ENCODE measurements around the gene DCPS. TPM values are rescaled to one million over a fixed set of nuclear protein-coding genes. Genes with fewer than 3 reads are reported as not detected.

The DCPS gene
- total and polyA plus RNA-seq, 7 donors = 7.6 to 30.0 (median 9.7) TPM

DNA sequence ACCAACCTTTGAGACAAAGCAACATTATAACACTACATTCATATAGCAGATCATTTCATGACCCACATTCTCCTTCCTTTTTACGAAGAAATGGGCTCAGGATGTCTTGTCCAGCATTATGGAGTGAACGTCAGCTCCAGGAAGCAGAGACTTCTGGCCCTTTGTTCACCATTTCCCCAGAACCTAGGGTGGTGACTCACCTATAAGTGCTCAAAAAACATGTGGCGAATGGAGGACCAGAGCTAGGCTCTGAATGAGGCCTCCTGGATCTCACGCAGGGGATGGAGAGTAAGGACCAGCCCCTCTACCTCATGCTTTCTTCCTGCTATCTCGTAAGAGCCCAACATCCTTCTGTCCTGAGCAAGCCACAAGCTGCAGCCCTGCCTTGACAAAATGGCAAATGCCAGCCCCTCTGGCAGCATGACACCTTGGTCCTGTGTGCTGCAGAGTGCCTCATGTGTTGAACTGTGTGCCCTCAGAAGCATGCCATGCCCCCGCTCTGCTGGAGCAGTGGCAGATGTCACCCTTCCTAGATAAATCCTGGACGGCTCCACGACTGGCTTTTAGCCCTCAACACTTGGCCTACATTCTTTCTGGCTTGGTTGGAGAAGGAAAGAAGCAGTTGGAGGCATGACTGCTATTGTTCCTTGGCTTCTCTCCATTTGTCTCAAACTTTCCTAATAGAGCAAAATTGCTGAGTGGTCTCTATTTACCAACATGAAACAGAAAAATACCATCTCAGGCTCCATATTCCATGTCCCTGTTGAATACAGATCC, 45.1 kb downstream of the DCPS start:
- 82 to 86% methylated on average over 8 of the region's 8 CpGs for WGBS, 2 donors
- Histone ChIP-seq H3K9me3 (no peaks in the 10 kb centered on the region), H3K4me1 (peaks cover 0 to 63% (median 53%) of the 10 kb centered on the region in 4 donors), H3K4me3 (no peak overlapping the region), H3K36me3 (peaks cover 0 to 22% (median 1%) of the 10 kb centered on the region in 4 donors), H3K27ac (peak overlapping the region; percentile 60 to 76 (median 64)), H3K27me3 (no peaks in the 10 kb centered on the region)
- intact Hi-C loops (cut with DNase I) = no loop called here
- DNase-seq = no peak
- TF ChIP-seq POLR2AphosphoS5 (IDR thresholded peaks at IDR 0.05) = peak in 3 of 4 donors; percentile 5 to 40 (median 25)
- TF ChIP-seq POLR2A (IDR thresholded peaks at IDR 0.05) = no peak

DNA sequence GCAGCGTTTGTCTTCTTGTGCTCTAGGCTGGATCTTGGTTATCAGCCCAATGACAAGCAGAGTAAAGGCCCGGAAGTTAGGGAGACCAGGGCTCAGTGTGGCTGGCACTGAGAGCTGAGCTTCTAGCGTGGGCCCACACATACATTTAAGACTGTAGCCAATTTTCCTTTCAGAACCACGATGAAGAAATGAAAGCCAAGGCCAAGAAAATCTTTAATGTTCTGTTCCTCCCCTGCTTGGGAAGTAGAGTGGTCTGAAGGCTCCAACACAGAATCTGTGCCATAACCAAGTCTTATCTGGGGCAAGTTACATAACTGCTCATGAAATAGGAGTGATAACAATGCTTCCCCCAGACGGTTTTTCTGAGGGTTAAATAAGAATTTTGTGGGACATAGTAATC, 47.0 kb downstream of the DCPS start:
- Histone ChIP-seq H3K4me1 (peaks cover 0 to 75% (median 67%) of the 10 kb centered on the region in 4 donors), H3K9me3 (no peaks in the 10 kb centered on the region), H3K4me3 (no peak overlapping the region), H3K27ac (peak overlapping the region; percentile 39 to 76 (median 44)), H3K27me3 (no peaks in the 10 kb centered on the region), H3K36me3 (peaks cover 0 to 3% (median 0%) of the 10 kb centered on the region in 4 donors)
- intact Hi-C loops (cut with DNase I) = no loop called here
- WGBS, 2 donors = 83 to 85% methylated on average over 5 of the region's 5 CpGs
- no peak for DNase-seq
- TF ChIP-seq EP300 (IDR thresholded peaks at IDR 0.05) (no peak), POLR2A (IDR thresholded peaks at IDR 0.05) (no peak), POLR2AphosphoS5 (IDR thresholded peaks at IDR 0.05) (no peak)
- TF ChIP-seq, protein P1, sequence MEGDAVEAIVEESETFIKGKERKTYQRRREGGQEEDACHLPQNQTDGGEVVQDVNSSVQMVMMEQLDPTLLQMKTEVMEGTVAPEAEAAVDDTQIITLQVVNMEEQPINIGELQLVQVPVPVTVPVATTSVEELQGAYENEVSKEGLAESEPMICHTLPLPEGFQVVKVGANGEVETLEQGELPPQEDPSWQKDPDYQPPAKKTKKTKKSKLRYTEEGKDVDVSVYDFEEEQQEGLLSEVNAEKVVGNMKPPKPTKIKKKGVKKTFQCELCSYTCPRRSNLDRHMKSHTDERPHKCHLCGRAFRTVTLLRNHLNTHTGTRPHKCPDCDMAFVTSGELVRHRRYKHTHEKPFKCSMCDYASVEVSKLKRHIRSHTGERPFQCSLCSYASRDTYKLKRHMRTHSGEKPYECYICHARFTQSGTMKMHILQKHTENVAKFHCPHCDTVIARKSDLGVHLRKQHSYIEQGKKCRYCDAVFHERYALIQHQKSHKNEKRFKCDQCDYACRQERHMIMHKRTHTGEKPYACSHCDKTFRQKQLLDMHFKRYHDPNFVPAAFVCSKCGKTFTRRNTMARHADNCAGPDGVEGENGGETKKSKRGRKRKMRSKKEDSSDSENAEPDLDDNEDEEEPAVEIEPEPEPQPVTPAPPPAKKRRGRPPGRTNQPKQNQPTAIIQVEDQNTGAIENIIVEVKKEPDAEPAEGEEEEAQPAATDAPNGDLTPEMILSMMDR (IDR thresholded peaks at IDR 0.05) = no peak

DNA sequence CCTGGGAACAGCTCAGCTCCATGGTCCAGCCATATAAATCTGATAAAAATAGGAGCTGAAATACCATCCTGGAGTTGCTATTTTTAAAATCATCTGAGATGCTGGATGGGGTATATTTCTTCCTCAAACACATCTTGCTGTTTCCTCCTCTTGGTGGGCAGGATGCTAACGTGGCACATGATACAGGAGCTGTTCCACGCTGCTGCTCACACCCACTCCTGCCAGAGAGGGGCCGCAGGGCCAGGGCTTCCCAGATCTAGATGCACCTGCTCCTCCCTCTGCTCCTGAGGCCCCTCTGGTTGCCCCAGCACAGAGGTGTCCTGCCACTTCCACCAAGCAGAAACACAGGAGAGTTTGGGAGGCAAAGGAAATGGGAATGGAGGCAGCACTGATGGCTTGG, 48.3 kb downstream of the DCPS start:
- WGBS, 2 donors = 68 to 83% methylated on average over 3 of the region's 3 CpGs
- DNase-seq = no peak
- Histone ChIP-seq H3K4me3 (no peak overlapping the region), H3K9me3 (no peaks in the 10 kb centered on the region), H3K4me1 (peaks cover 0 to 80% (median 77%) of the 10 kb centered on the region in 4 donors), H3K36me3 (no peaks in the 10 kb centered on the region), H3K27ac (peak overlapping the region in 2 of 4 donors; percentile 49 to 76), H3K27me3 (no peaks in the 10 kb centered on the region)
- intact Hi-C loops (cut with DNase I) = no loop called here
- no peak for TF ChIP-seq EP300 (IDR thresholded peaks at IDR 0.05)
- no peak for TF ChIP-seq POLR2AphosphoS5 (IDR thresholded peaks at IDR 0.05)
- TF ChIP-seq, protein P1 (IDR thresholded peaks at IDR 0.05) = no peak
- no peak for TF ChIP-seq POLR2A (IDR thresholded peaks at IDR 0.05)

DNA sequence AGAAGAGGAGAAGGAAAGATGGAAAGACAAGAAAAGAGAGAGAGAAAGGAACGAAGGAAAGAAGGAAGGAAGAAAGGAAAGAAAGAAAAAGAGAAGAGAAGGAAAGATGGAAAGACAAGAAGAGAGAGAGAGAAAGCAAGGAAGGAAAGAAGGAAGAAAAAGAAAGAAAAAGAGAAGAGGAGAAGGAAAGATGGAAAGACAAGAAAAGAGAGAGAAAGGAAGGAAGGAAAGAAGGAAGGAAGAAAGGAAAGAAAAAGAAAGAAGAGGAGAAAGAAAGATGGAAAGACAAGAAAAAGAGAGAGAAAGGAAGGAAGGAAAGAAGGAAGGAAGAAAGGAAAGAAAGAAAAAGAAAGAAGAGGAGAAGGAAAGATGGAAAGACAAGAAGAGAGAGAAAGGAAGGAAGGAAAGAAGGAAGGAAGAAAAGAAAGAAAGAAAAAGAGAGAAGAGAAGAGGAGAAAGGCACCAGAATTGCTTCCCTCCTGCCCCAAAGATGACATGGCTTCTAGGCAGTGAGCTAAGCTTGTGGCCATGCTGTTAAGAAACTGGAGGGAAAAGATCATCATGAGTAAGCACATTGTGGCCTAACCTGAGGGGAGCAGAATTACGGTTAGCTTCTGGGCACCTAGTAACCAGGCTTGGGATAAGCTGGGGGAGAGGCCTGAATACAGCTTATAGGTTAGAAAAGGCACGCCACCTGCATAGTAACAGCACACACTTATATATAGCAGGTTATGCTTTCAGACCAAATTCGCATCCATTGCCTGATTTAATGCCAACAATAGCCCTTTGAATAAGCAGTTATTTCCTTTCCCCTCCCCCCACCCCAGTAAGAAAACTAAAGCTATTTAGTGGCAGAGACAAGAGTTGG, 49.3 kb downstream of the DCPS start:
- 74 to 82% methylated on average over 4 of the region's 4 CpGs for WGBS, 2 donors
- H3K4me1 ChIP-seq = peaks cover 0 to 87% (median 79%) of the 10 kb centered on the region in 4 donors

More for the DNA sequence above, 49.3 kb downstream of the DCPS start:
- Histone ChIP-seq H3K27me3 (no peaks in the 10 kb centered on the region), H3K36me3 (no peaks in the 10 kb centered on the region), H3K27ac (peak overlapping the region in 2 of 4 donors; percentile 19 to 90), H3K9me3 (no peaks in the 10 kb centered on the region), H3K4me3 (no peak overlapping the region)
- TF ChIP-seq, protein P1 (IDR thresholded peaks at IDR 0.05) = no peak
- no peak for TF ChIP-seq POLR2A (IDR thresholded peaks at IDR 0.05)
- TF ChIP-seq EP300 (IDR thresholded peaks at IDR 0.05) = no peak
- TF ChIP-seq POLR2AphosphoS5 (IDR thresholded peaks at IDR 0.05) = no peak
- intact Hi-C loops (cut with DNase I) = no loop called here
- no peak for DNase-seq

Data from sigmoid colon (tissue), 7 donors.